Neural cell (in vitro differentiated cells): Measurements from ENCODE around the gene PIGC. TPM values are rescaled to one million over a fixed set of nuclear protein-coding genes. Genes with fewer than 3 reads are reported as not detected.
"Not testable (repeated sequence)": the region's sequence is repeated elsewhere in the genome, so short reads cannot be mapped to it uniquely, and the experiment has no call there.

Experiments
- H2AFZ ChIP-seq: fragments of 200-600, 300-800 bp; sonication (generic), shearing (Covaris generic); 2 replicates; pipeline ENCODE4 v1.6.0; 2014; ENCODE audit warnings: low read depth, mild to moderate bottlenecking, antibody characterized with exemption, low read length, moderate library complexity
- H3F3A ChIP-seq: fragments of 200-600 bp; shearing (Covaris generic); 2 replicates; pipeline ENCODE4 v1.6.1; 2016; ENCODE audit warnings: mild to moderate bottlenecking, moderate library complexity, mixed read lengths, antibody characterized with exemption, low read length; ENCODE audit not compliant: insufficient read depth, poor library complexity, severe bottlenecking
- H3K27ac ChIP-seq: fragments of 200-600, 300-800 bp; sonication (generic), shearing (Covaris generic); 2 replicates; pipeline ENCODE4 v1.5.1; 2014; ENCODE audit warnings: mild to moderate bottlenecking, low read length, moderate library complexity
- H3K27me3 ChIP-seq: fragments of 300-800, 200-600 bp; sonication (generic), shearing (Covaris generic); 2 replicates; pipeline ENCODE4 v1.6.0; 2014; ENCODE audit warnings: mild to moderate bottlenecking, low read depth, low read length, moderate library complexity; ENCODE audit not compliant: insufficient read depth
- H3K36me3 ChIP-seq: fragments of 300-800, 200-600 bp; sonication (generic), shearing (Covaris generic); 2 replicates; pipeline ENCODE4 v1.5.1; 2014; ENCODE audit warnings: mild to moderate bottlenecking, antibody characterized with exemption, low read length, moderate library complexity; ENCODE audit not compliant: insufficient read depth
- H3K4me2 ChIP-seq: fragments of 300-800, 200-600 bp; sonication (generic), shearing (Covaris generic); 2 replicates; pipeline ENCODE4 v1.6.0; 2014; ENCODE audit warnings: mild to moderate bottlenecking, low read length
- H3K4me3 ChIP-seq: fragments of 300-800, 200-600 bp; sonication (generic), shearing (Covaris generic); 2 replicates; pipeline ENCODE4 v1.5.1; 2014; ENCODE audit warnings: mild to moderate bottlenecking, low read length, moderate library complexity
- H3K79me2 ChIP-seq: fragments of 200-600 bp; shearing (Covaris generic); replicated peaks from 2 replicates; pipeline ENCODE4 v1.6.0; 2014; ENCODE audit warnings: mild to moderate bottlenecking, low read length, moderate library complexity; ENCODE audit not compliant: insufficient read depth
- H3K9ac ChIP-seq: fragments of 300-800, 200-600 bp; sonication (generic), shearing (Covaris generic); 2 replicates; pipeline ENCODE4 v1.6.1; 2016; ENCODE audit warnings: mild to moderate bottlenecking, low read length, mixed read lengths
- H3K9me2 ChIP-seq: fragments of 200-600 bp; shearing (Covaris generic); 2 replicates; pipeline ENCODE4 v1.6.1; 2016; ENCODE audit warnings: mild to moderate bottlenecking, low read length, mixed read lengths; ENCODE audit not compliant: insufficient read depth
- H3K9me3 ChIP-seq: fragments of 200-600, 300-800 bp; sonication (generic), shearing (Covaris generic); 2 replicates; pipeline ENCODE4 v1.6.1; 2016; ENCODE audit warnings: mild to moderate bottlenecking, mixed run types, low read length, moderate library complexity, mixed read lengths
- H4K20me1 ChIP-seq: fragments of 200-600 bp; shearing (Covaris generic); 2 replicates; pipeline ENCODE4 v1.6.1; 2016; ENCODE audit warnings: mild to moderate bottlenecking, mixed run types; ENCODE audit not compliant: insufficient read depth
- CTCF ChIP-seq: fragments of 450-650 bp; IDR thresholded peaks from 2 replicates; pipeline ENCODE4 v1.5.1; 2014; ENCODE audit warnings: antibody characterized with exemption, mild to moderate bottlenecking, moderate library complexity; ENCODE audit not compliant: poor library complexity, severe bottlenecking
- EP300 ChIP-seq: fragments of 450-650 bp; conservative IDR thresholded peaks from 2 replicates; pipeline ENCODE4 v1.6.1; 2014; ENCODE audit warnings: antibody characterized with exemption, mild to moderate bottlenecking, moderate library complexity; ENCODE audit not compliant: poor library complexity, severe bottlenecking
- EZH2 ChIP-seq: fragments of 200-600, 300-800 bp; shearing (Covaris generic), sonication (generic); IDR thresholded peaks from 2 replicates; pipeline ENCODE4 v1.6.1; 2014; ENCODE audit warnings: antibody characterized with exemption, low read length, borderline replicate concordance, mild to moderate bottlenecking; ENCODE audit not compliant: insufficient read depth, poor library complexity, severe bottlenecking
- MXI1 ChIP-seq: fragments of 450-650 bp; conservative IDR thresholded peaks from 2 replicates; pipeline ENCODE4 v1.6.1; 2014; ENCODE audit warnings: antibody characterized with exemption, mild to moderate bottlenecking; ENCODE audit not compliant: poor library complexity, severe bottlenecking
- POLR2AphosphoS5 ChIP-seq: IDR thresholded peaks from 2 replicates; pipeline ENCODE4 v1.6.1; 2012
- RAD21 ChIP-seq: fragments of 450-650 bp; conservative IDR thresholded peaks from 2 replicates; pipeline ENCODE4 v1.6.1; 2014; ENCODE audit warnings: antibody characterized with exemption, mild to moderate bottlenecking, moderate library complexity
- REST ChIP-seq: IDR thresholded peaks from 2 replicates; pipeline ENCODE4 v1.6.1; 2012; ENCODE audit warnings: borderline replicate concordance
- SMC3 ChIP-seq: fragments of 450-650 bp; conservative IDR thresholded peaks from 2 replicates; pipeline ENCODE4 v1.6.1; 2014; ENCODE audit warnings: antibody characterized with exemption, mild to moderate bottlenecking, moderate library complexity; ENCODE audit not compliant: poor library complexity
- TAF1 ChIP-seq: IDR thresholded peaks from 2 replicates; pipeline ENCODE4 v1.6.1; 2012; ENCODE audit warnings: low read depth
- polyA plus RNA-seq: library from polyadenylated mRNA; depleted of rRNA; stranded (reverse); fragments of >200 nt; gene quantifications from 2 replicates; pipeline ENCODE4 v1.2.3, GENCODE V29; 2014

PIGC gene
- polyA plus RNA-seq, 1 donor from 2014 or later = 69.3 TPM

GRCh38 chr1:172442404-172442803 is 1.5 kb downstream of the PIGC start:
- Histone ChIP-seq H4K20me1 (no peaks in the 10 kb centered on the region), H3K9me2 (no peaks in the 10 kb centered on the region), H3K36me3 (no peaks in the 10 kb centered on the region), H3K27ac (no peak overlapping the region), H3K79me2 (peaks cover 11% of the 10 kb centered on the region), H3K9me3 (no peaks in the 10 kb centered on the region), H3K9ac (no peak overlapping the region), H3K4me3 (peak overlapping the region; percentile 81), H2AFZ (no peak overlapping the region), H3F3A (no peaks in the 10 kb centered on the region), H3K4me2 (peak overlapping the region; percentile 84), H3K27me3 (no peaks in the 10 kb centered on the region)
- TF ChIP-seq CTCF (no peak), RAD21 (no peak), TAF1 (no peak), MXI1 (no peak), SMC3 (no peak), EP300 (no peak), POLR2AphosphoS5 (no peak), EZH2 (no peak), REST (no peak)

- not testable (repeated sequence) for H3F3A ChIP-seq, H3K4me3 ChIP-seq, H3K4me2 ChIP-seq, H3K9ac ChIP-seq, H3K27ac ChIP-seq, H3K9me3 ChIP-seq, H3K27me3 ChIP-seq, H3K36me3 ChIP-seq, H3K9me2 ChIP-seq, H4K20me1 ChIP-seq, H3K79me2 ChIP-seq, H2AFZ ChIP-seq
These were observed 6.7 kb downstream of the PIGC start for GRCh38 chr1:172437183-172437582.

- no peak overlapping the region for H3K4me3 ChIP-seq
These were observed 12.1 kb downstream of the PIGC start for GRCh38 chr1:172431721-172432192.

More at GRCh38 chr1:172431721-172432192, 12.1 kb downstream of the PIGC start:
- H3F3A ChIP-seq = no peaks in the 10 kb centered on the region
- no peaks in the 10 kb centered on the region for H3K79me2 ChIP-seq
- no peak overlapping the region for H3K4me2 ChIP-seq
- H3K36me3 ChIP-seq = no peaks in the 10 kb centered on the region
- no peak overlapping the region for H2AFZ ChIP-seq
- no peak for TF ChIP-seq SMC3
- no peak for TF ChIP-seq EP300
- TF ChIP-seq POLR2AphosphoS5 = no peak
- no peak for TF ChIP-seq MXI1
- TF ChIP-seq TAF1 = no peak
- no peak for TF ChIP-seq RAD21
- TF ChIP-seq REST = no peak
- TF ChIP-seq EZH2 = no peak
- TF ChIP-seq CTCF = no peak
- H3K27me3 ChIP-seq = no peaks in the 10 kb centered on the region
- no peaks in the 10 kb centered on the region for H3K9me3 ChIP-seq
- no peaks in the 10 kb centered on the region for H4K20me1 ChIP-seq
- H3K27ac ChIP-seq = no peak overlapping the region
- H3K9me2 ChIP-seq = no peaks in the 10 kb centered on the region
- H3K9ac ChIP-seq = no peak overlapping the region
